Gastroesophageal sphincter (tissue), 4 donors: Measurements from ENCODE around the gene DPPA5. TPM values are rescaled to one million over a fixed set of nuclear protein-coding genes. Genes with fewer than 3 reads are reported as not detected.

Experiments
- ATAC-seq: fragments of 150-250 bp; one replicate; pipeline ENCODE4 v1.9.1; 2016; ENCODE audit warnings: mild to moderate bottlenecking, moderate library complexity
- H3K27ac ChIP-seq, 4 donors: fragments of 200-600 bp; sonication (generic) in 3 of 4; 1 replicate in 3 of 4; 2 replicates in 1 of 4; pipeline ENCODE4 v1.5.1; 2016 to 2019
- H3K27me3 ChIP-seq: fragments of 200-600 bp; sonication (generic); one replicate; pipeline ENCODE4 v1.5.1; 2019
- H3K36me3 ChIP-seq, 2 donors: fragments of 200-600 bp; sonication (generic); one replicate each; pipeline ENCODE4 v1.5.1; 2019; ENCODE audit warnings: control low read depth in 1 of 2
- H3K4me1 ChIP-seq, 3 donors: fragments of 200-600 bp; sonication (generic); 1 replicate in 2 of 3; 2 replicates in 1 of 3; pipeline ENCODE4 v1.5.1; 2016 to 2019; ENCODE audit warnings: control low read depth in 2 of 3
- H3K4me3 ChIP-seq, 2 donors: fragments of 200-600 bp; sonication (generic); one replicate each; pipeline ENCODE4 v1.5.1; 2019; ENCODE audit warnings: mild to moderate bottlenecking in 1 of 2, moderate library complexity in 1 of 2
- H3K9me3 ChIP-seq, 3 donors: fragments of 200-600 bp; sonication (generic); one replicate each; pipeline ENCODE4 v1.5.1; 2017 to 2019; ENCODE audit warnings: control low read depth in 2 of 3
- CTCF ChIP-seq, 4 experiments: fragments of 200-600 bp in 2 of 4; fragments of 450-650 bp in 2 of 4; sonication (generic) in 1 of 4; IDR thresholded peaks; one replicate each; pipeline ENCODE4 v1.5.1; 2017 to 2019; ENCODE audit warnings: antibody characterized with exemption in 4 of 4, mild to moderate bottlenecking in 2 of 4, moderate library complexity in 2 of 4
- EP300 ChIP-seq: sonication (generic); formaldehyde crosslinking; IDR thresholded peaks from one replicate; pipeline ENCODE4 v1.6.1; 2017; ENCODE audit warnings: antibody characterized with exemption, mild to moderate bottlenecking
- POLR2A ChIP-seq, 2 donors: fragments of 450-650 bp; IDR thresholded peaks; one replicate each; pipeline ENCODE4 v1.6.1; 2017; ENCODE audit warnings: antibody characterized with exemption in 2 of 2, mild to moderate bottlenecking in 2 of 2, moderate library complexity in 1 of 2
- POLR2AphosphoS5 ChIP-seq: sonication (generic); formaldehyde crosslinking; IDR thresholded peaks from one replicate; pipeline ENCODE4 v1.6.1; 2017; ENCODE audit warnings: antibody characterized with exemption
- WGBS, 2 donors: methylation state at CpG; one replicate each; pipeline ENCODE4 v1.1.5; 2018; ENCODE audit warnings: low coverage in 1 of 2; 5-methylcytosine and 5-hydroxymethylcytosine counted together
- total RNA-seq, 4 donors: library from RNA; depleted of rRNA; stranded (reverse); fragments of >200 nt; gene quantifications; one replicate each; pipeline ENCODE4 v1.1.0, GENCODE V29; 2016

Gene DPPA5
- total RNA-seq, 4 donors from 2014 or later, result not detected

- Histone ChIP-seq H3K9me3 (peaks cover 0 to 36% (median 0%) of the 10 kb centered on the region in 3 donors), H3K4me3 (no peak overlapping the region), H3K27ac (no peak overlapping the region), H3K27me3 (no peaks in the 10 kb centered on the region), H3K36me3 (no peaks in the 10 kb centered on the region), H3K4me1 (no peaks in the 10 kb centered on the region)
- 60 to 70% methylated on average over 1 to 7 of the region's 10 CpGs for WGBS, 2 donors
- TF ChIP-seq EP300 (no peak), CTCF (IDR thresholded peaks at IDR 0.05) (no peak), POLR2AphosphoS5 (no peak), POLR2A (IDR thresholded peaks at IDR 0.05) (no peak)
- ATAC-seq, result no peak
Measured at GRCh38 chr6:73372516-73372915, 18.4 kb upstream of the DPPA5 start.

- Histone ChIP-seq H3K27me3 (no peaks in the 10 kb centered on the region), H3K4me1 (no peaks in the 10 kb centered on the region), H3K27ac (no peak overlapping the region), H3K36me3 (no peaks in the 10 kb centered on the region), H3K9me3 (peaks cover 0 to 36% (median 0%) of the 10 kb centered on the region in 3 donors), H3K4me3 (no peak overlapping the region)
- 93 to 100% methylated on average over 3 of the region's 4 CpGs for WGBS, 2 donors
- ATAC-seq, result no peak
- TF ChIP-seq POLR2A (IDR thresholded peaks at IDR 0.05) (no peak), POLR2AphosphoS5 (no peak), EP300 (no peak), CTCF (IDR thresholded peaks at IDR 0.05) (no peak)
Measured at GRCh38 chr6:73371984-73372383, 17.9 kb upstream of the DPPA5 start.

- Histone ChIP-seq H3K27ac (no peak within 1 kb of the TSS), H3K36me3 (no peaks in the 10 kb centered on the region), H3K9me3 (peaks cover 0 to 36% (median 0%) of the 10 kb centered on the region in 3 donors), H3K4me3 (no peak within 1 kb of the TSS), H3K27me3 (no peaks in the 10 kb centered on the region), H3K4me1 (no peaks in the 10 kb centered on the region)
- 99% methylated on average over 22 of the region's 36 CpGs; no CpG with 5 or more reads in 1 of the 2 donors for WGBS, 2 donors
- TF ChIP-seq CTCF (IDR thresholded peaks at IDR 0.05) (no peak), POLR2A (IDR thresholded peaks at IDR 0.05) (no peak), EP300 (no peak), POLR2AphosphoS5 (no peak)
- no peak for ATAC-seq
Measured at GRCh38 chr6:73369563-73369962, 15.5 kb upstream of the DPPA5 start, which contains the start of gene OOEP. Gene OOEP (minus strand): TSS chr6:73369897. CDS start chr6:73369792, 105 bp downstream.

- H3K27me3 ChIP-seq, result no peaks in the 10 kb centered on the region
- TF ChIP-seq EP300, result no peak
- no peak for TF ChIP-seq POLR2AphosphoS5
- TF ChIP-seq POLR2A (IDR thresholded peaks at IDR 0.05), result no peak
- no peak for TF ChIP-seq CTCF (IDR thresholded peaks at IDR 0.05)
- peaks cover 0 to 36% (median 0%) of the 10 kb centered on the region in 3 donors for H3K9me3 ChIP-seq
- H3K4me3 ChIP-seq, result no peak overlapping the region
- no peaks in the 10 kb centered on the region for H3K36me3 ChIP-seq
- H3K4me1 ChIP-seq, result no peaks in the 10 kb centered on the region
- 90 to 93% methylated on average over 7 to 14 of the region's 14 CpGs for WGBS, 2 donors
- no peak for ATAC-seq
- no peak overlapping the region for H3K27ac ChIP-seq
Measured at GRCh38 chr6:73369157-73369556, 15.1 kb upstream of the DPPA5 start.

- TF ChIP-seq POLR2A (IDR thresholded peaks at IDR 0.05) (no peak), POLR2AphosphoS5 (no peak), EP300 (no peak), CTCF (IDR thresholded peaks at IDR 0.05) (no peak)
- 76 to 88% methylated on average over 2 to 4 of the region's 4 CpGs for WGBS, 2 donors
Measured at GRCh38 chr6:73368675-73369074, 14.6 kb upstream of the DPPA5 start.

More at GRCh38 chr6:73368675-73369074, 14.6 kb upstream of the DPPA5 start:
- H3K36me3 ChIP-seq, result no peaks in the 10 kb centered on the region
- ATAC-seq, result no peak
- H3K9me3 ChIP-seq, result peaks cover 0 to 36% (median 0%) of the 10 kb centered on the region in 3 donors
- no peaks in the 10 kb centered on the region for H3K4me1 ChIP-seq
- no peak overlapping the region for H3K4me3 ChIP-seq
- H3K27ac ChIP-seq, result no peak overlapping the region
- H3K27me3 ChIP-seq, result no peaks in the 10 kb centered on the region
